D341Med (cell line): Measurements from ENCODE around the gene RDH16.
A peak's percentile ranks its signal among the peaks of the same experiment; 100 is the strongest.

ENCODE experiments used
- DNase-seq: peaks from one replicate; pipeline ENCODE4 v3.0.0; 2012; ENCODE audit warnings: low spot score

RDH16 gene, protein sequence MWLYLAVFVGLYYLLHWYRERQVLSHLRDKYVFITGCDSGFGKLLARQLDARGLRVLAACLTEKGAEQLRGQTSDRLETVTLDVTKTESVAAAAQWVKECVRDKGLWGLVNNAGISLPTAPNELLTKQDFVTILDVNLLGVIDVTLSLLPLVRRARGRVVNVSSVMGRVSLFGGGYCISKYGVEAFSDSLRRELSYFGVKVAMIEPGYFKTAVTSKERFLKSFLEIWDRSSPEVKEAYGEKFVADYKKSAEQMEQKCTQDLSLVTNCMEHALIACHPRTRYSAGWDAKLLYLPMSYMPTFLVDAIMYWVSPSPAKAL

DNA sequence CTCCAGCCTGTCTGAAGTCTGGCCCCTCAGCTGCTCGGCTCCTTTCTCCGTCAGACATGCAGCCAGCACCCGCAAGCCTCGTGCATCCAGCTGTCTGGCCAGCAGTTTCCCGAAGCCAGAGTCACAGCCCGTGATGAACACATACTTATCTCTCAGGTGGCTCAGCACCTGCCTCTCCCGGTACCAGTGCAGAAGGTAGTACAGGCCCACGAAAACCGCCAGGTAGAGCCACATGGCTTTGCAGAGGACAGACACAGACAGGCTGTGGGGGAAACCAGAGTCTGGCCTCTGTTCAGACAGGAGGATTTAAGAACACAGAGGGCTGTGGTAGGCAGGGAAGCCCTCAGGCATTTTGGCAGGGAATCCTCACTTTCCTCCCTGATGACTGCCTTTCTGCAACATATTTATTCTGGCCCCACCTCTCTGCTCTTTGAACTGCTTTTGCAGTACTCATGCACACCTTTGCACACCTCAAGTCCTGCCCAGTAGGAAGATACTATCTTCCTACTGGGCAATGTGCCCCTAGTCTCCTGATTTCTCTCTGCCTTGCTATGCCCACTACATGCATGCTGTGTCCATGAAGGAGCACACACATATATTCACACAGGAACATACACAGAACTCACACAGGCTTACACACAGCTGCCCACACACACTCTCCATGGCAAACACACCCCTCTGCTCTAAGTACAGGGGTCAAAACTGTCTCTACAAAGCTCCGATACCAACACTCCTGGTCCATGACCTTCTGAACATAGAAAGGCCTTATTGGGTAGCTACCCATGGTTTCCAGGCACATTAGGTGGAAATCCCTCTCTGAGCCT is at the start of gene RDH16:
TSS of gene RDH16 (minus strand) at position 380 of the 824 bp plus-strand sequence. CDS start at position 234, 146 bp downstream.
- DNase-seq = no peak

DNA sequence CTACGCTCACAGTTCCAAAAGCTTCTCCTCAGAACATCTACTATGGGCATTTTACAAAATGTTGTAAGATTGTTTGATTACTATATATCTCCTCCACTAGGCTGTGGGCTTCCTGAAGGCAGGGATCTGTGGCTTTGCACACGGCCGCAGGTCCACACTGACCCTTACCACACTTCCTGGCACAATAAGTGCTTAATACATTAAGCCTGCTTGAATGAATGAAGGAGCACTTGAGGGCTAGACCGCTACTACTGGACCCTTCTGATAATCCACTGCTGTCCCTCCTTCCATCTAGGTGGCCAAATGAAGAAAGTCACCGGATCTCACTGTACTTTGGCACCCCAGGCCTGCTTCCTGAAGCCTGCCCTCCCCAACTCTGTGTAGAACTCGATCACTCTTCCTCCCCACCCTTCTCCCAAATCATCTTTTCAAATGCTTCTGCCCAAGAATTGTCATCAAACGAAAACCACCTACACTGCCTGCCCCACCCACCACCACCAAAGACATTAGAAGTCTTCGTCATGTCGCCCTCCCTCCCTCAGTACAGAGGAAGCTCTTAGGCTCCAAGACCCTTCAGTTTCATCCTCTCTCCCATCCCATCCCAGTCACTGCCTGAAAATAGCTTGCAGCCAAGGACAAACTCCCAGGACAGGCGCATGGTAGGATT is 49.5 kb upstream of the RDH16 start:
- DNase-seq = no peak

DNA sequence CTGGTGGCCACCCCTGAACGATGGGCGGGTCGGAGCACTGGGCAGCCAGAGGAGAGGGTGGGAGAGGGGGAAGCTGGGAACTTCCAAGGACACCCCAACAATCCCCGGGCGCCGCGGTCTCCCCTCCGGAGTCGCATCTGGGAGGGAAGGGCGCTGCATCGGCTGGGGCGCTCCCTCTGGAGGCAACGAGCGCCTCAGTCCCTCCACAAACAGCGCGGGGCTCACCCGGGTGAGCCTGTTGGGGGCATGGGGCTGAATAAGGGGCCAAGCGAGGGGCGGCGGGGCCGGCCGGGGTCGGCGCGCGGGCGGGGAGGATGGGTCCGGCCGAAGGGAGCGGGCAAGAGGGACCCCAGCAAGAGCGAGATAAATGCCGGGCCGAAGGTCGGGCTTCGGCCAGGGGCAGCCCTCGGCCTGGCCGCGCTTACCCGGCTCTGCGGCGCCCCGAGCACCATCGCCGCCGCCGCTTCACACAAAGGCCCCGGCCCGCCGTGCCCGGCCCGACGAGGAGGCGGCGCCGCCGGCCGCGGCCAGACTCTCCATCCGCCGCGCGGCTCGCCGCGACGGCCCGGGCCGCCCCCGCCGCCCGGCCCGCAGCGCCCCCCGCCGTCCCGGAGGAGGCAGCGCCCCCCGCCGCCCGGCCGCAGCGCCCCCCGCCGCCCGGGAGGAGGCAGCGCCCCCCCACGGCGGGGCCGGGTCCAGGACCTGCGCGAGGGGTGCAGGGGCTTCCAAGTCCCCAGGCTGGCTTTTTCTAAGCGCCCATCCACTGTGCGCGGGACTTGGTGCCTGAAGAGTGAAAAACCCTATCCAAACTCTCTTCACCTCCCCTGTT is 48.8 kb upstream of the RDH16 start, which contains the start of gene ZBTB39:
TSS of gene ZBTB39 (minus strand) at position 567 of the 829 bp plus-strand sequence. CDS start 1,629 bp downstream, outside the sequence.
- peak; percentile 99 for DNase-seq

DNA sequence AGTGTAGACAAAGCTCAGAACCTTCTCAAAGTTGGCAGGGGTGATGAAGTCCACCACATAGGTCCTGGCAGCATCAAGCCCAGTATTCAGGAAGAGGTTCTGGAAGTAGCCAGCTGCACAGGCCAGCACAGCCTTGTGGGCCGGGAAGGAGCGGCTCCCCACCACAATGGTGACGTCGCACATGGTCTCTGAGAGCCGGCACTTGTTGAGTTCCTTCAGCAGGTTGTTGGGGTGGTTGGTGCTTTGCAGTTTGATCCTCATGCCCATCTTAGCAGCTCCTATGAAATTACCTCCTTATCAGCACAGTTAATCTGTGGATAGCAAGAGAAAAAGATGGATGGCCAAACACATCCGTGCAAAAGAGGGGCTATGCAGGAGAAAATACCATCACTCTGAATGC is 47.2 kb upstream of the RDH16 start:
- DNase-seq = no peak

DNA sequence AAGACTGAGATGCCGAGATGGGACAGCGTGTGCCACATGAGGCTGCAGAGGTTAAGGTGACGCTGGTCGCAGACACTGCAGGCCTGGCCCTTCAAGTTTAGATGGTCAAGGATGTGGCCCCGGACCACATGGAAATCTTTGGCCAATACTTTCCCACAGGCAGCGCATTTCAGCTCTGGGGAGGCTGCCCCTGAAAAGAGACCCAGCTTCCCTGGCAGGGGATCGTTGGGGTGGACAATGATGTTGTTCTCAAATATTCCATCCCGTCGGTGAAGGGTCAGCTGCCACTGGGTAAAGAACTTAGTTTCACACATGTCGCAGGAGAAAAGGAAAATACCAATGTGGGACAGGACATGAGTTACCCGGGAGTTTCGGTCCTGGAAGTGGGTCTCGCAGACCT is 46.0 kb upstream of the RDH16 start:
- no peak for DNase-seq

DNA sequence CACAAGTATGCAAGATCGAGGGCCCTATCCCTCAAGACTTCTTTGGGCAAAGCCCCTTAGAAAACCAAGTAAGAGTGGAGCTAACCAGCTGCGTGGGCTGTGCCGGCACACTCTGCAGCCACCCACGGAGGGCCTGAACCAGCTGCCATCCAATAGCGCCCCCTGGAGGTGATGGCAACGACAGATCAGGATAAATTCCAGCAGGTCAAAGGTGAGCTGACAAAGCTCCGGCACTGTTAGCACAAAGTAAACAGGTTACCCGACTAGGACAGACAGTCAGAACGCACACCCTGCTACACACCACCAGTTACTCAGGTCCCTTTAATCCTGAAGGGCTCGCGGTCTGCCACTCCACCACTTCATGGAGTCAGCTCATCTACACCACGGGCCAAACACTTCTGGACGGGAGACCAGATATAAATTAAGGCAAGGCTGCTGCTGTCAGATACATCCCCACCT is 44.1 kb upstream of the RDH16 start:
- peak; percentile 86 for DNase-seq

DNA sequence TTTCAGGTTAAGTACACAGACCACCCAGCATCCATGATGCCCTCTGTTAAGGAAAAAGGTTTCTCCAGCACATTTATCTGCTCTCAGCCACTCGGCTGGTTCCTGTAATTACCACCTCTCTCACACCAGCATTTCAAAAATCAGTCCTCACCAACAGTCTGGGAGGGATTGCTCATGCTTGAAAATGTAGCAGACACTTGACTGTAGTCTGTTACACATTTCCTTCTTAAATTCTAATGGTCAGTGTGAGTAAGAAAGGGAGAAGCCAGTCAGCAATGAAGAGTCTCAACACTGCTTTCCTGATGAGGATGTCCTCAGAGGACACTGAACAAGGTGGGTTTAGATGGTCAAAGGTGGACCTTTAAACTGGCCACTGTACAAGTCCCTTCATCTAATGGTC is 43.0 kb upstream of the RDH16 start:
- no peak for DNase-seq

DNA sequence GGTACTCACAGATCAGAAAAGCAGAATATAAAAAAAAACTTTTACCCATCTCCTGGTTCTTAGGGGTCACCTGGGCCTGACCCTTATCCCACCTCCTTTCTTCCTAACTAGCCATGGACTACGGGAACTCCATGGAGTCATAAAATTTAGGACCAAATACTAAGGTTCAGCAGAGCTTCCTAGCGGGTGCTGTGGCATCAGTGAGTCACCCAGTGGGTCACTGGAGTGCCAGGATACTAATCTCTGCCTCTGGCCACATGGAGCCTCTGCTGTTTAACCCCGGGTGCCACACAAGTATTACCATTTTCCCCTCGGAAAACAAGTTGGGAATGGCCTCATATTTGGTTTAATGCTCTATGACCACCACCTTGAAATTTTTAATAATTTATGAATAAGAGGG is 42.0 kb upstream of the RDH16 start:
- no peak for DNase-seq

DNA sequence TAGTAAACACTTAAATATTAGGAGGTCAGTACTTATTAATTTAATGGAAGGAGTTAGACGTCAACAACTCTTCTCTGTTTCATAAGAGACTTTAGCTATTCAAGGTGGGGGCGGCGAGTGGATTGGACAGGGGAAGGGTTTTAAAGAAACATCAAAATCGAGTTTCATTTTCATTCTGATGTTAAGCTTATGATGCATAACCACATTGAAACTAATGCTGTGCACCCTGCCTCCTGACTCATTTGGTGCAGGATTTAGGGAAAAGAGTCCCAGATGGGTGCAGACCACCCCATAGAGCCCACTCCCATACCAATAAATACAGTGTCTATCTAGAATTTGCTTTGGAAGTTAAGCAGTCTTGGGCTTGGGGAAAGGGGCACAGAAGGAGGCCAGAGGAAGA is 41.6 kb upstream of the RDH16 start:
- DNase-seq = no peak

DNA sequence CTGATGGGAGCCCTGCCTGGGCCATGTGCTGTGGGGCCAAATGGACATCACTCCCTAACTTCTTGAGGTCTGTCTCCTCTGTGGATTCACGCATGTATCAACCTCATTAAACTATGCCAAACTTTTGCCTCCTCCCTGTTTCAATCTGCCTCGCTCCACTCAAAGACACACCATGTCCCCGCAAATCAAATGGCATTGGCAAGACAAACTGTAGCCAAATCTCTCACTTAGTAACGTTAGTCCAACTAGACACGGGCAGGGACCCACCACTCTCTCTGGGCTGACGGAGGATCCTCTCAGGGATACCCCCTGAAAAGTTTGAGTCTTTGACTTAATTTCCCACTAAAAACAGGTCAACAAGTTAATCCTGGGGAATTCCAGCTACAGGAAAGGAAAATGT is 40.9 kb upstream of the RDH16 start:
- DNase-seq = no peak

DNA sequence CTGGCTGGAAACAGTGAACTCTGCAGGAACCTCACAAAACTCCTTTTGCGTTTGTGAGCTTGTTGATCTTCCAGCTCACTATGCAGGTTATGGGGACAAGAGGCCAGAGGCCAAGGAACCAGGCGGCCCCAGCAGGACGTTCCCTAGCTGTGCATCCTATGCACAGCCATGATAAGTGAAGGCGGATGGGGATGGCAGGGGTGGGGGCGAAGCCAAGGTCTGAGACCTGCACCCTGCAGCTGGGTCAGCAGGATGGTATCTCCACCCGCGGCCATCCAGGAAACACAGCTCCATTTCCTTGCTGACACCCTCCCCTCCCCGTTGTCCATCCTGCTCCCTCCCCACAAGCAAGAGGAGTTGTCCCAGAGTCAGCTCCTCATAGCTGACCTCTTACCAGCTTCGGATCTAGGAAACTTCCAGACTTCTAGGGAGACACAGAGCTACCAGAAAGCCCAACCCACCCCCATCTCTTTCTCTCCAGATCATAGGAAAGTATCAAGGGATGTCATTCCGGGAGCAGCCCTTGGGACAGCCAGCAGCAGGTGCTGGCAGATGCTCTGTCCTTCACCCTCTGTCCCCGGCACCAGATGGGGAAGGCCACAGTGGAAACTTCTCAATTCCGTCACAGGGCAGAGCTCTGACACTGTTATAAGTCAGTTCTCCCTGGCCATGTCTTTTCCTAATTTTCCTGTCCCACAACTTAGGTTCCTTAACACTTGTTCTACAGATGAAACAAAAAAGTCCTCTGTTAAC is 39.6 kb upstream of the RDH16 start:
- no peak for DNase-seq

DNA sequence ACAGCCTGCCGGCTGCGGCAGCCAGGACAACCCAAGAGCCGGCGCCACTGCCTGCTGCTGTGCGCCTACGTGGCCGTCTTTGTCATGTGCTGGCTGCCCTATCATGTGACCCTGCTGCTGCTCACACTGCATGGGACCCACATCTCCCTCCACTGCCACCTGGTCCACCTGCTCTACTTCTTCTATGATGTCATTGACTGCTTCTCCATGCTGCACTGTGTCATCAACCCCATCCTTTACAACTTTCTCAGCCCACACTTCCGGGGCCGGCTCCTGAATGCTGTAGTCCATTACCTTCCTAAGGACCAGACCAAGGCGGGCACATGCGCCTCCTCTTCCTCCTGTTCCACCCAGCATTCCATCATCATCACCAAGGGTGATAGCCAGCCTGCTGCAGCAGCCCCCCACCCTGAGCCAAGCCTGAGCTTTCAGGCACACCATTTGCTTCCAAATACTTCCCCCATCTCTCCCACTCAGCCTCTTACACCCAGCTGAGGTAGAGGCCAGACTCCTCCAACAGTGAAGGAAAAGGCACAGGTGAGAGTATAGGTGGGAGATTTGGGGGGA is 38.6 kb upstream of the RDH16 start:
- DNase-seq = no peak

DNA sequence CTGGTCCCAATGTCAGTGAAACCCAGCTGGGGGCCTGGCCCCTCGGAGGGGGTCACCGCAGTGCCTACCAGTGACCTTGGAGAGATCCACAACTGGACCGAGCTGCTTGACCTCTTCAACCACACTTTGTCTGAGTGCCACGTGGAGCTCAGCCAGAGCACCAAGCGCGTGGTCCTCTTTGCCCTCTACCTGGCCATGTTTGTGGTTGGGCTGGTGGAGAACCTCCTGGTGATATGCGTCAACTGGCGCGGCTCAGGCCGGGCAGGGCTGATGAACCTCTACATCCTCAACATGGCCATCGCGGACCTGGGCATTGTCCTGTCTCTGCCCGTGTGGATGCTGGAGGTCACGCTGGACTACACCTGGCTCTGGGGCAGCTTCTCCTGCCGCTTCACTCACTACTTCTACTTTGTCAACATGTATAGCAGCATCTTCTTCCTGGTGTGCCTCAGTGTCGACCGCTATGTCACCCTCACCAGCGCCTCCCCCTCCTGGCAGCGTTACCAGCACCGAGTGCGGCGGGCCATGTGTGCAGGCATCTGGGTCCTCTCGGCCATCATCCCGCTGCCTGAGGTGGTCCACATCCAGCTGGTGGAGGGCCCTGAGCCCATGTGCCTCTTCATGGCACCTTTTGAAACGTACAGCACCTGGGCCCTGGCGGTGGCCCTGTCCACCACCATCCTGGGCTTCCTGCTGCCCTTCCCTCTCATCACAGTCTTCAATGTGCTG is 38.0 kb upstream of the RDH16 start:
- no peak for DNase-seq

DNA sequence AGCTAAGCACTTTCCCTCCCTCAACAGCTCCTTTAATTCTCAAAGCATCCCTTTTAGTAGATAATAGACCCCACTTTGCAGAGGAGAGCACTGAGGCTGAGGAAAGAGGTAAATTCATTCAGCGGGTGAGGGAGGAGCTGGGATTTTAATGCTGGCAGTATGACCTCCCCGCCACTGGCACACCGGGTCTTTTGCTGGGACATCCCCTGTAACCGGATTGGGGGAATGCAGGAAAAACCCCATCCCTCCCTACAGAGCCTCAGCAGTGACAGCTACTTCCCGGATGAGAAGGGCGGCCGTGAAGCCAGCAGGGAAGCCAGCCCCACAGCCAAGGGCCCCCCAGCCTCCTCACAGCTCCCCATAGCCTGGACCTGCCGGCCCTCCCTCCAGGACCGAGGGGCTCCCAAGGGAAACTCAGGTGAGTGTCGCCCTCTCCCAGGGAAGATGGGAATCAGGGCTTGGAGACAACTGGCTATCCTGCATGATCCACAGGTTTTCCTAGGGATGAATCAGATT is 36.9 kb upstream of the RDH16 start:
- DNase-seq = no peak

DNA sequence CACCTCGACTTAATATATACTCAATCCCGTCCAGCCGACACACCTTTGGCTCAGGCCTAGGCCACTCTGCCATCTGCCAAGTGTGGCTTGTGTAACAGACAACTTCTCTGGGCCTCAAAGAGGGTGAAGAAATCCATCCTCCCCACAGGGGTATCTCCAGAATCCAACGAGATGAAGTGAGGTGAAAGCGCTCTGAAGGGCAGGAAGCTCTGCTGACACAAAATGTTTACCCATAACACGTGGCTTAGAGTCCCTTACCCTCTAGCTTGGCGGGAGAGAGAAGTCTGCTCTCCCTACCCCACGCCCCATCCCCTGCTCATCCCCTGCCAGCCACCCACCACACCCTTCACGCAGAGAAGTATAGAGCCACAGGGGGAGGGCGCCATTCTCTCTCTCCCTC is 35.9 kb upstream of the RDH16 start:
- no peak for DNase-seq

DNA sequence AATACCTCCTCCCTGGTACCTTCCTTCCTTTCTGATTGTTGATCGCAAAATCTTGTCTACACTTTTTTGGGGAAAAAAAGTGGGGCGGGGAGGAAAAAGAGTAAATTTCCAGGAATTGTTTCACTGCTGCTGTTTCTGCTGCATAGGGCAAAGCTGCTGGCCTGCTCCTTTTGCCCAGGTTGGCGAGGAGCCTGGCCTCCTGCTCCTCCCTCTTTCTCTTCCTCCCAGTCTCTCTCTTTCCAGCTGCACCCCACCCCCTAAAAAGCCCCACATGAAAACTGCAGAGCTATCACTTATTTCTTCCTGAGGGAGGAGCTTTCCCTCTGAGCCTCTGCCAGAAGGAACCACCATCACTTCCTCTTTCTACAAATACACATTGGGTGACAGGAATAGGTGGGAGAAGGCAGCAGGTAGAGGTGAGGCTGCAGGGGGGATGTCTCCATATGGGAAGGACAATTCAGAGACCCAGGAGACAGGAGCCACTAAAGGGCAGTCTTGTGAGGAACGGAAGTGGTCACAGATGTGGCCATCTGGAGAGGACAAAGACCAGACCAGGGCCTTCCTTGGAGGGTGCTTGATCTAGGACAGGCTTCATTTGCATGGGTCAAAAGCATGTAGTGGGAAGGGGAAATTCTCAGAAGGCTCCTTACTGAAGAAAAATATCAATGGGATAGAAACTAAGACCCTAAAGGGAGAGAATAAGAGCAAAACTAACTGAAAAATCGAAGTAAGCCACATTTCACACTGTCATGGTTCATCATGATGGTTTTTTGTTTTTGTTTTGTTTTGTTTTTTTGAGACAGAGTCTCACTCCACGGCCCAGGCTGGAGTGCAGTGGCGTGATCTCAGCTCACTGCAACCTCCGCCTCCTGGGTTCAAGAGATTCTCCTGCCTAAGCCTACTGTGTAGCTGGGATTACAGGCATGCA is 34.2 kb upstream of the RDH16 start:
- no peak for DNase-seq

DNA sequence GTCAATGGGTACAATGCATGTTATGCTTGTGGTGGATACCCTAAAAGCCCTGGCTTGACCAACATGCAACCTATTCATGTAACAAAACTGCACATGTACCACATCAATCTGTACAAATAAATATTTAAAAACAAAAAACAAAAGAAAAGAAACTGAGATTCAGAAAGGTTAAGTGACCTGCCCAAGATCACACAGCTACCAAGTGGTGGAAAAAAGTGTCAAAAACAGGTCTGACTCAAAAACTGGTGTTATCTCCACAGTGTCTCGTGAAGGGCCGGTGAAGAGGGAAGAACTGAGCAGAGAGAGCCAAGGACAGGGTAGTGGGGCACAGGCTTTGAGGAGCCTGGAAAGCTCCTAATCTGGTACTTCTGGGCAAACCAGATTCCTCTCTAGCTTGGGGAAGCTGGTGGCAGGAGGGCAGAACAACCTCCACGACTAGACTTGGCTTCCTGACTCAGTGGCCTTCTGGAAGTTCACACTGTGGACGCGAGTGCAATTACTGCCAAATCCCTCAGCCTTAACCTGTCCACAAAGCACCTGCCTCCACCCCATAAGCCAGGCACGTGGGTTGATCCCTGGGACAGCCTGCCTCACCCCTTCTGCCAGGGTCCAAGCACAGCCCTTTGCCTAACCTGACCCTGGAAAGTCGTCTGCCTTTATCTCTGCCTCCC is 33.4 kb upstream of the RDH16 start:
- DNase-seq = no peak
